NCI-H1436 treated with DMSO at 0.1 percent for 48 hours (cell line): ENCODE results near the gene POLR1A.

Experiments used
- DNase-seq: peaks from one replicate; lab custom pipeline; 2025; lab: John Stamatoyannopoulos, UW

Gene POLR1A

DNA sequence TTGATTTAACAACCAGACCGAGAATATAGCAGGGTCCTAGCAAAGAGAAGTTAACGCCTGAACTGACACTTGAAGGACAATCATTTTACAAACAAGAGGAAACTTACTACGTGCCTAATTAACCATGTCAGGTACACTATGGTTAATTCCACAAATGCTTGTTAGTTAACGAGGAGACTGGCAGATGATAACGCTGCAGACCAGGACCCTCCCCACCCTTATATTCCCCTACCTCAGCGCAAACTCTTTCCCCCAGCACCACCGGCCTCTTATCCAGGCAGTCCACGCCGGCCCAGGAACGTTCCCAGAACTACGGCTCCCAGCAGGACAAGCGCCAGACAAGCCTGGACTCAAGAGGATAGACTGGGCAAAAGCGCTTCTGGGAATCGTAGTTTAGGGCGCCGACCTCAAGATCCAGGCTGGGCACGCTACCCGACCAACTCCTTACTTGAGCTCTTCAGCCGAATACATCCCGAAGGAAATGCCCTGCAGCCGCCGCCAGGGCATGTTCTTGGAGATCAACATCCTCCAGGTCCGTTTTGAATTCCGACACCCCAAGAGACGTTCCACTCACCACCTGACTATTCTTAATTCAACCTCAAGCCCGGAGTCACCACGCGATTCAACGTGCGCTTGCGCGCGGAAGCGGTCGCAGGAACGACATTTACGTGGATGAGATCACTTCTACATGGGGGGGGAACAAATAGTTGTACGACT, at the start of gene POLR1A:
Gene POLR1A (minus strand): TSS at position 635 of the 717 bp plus-strand sequence. CDS start 110 bp downstream, at position 525.
- DNase-seq = peak; percentile 88

DNA sequence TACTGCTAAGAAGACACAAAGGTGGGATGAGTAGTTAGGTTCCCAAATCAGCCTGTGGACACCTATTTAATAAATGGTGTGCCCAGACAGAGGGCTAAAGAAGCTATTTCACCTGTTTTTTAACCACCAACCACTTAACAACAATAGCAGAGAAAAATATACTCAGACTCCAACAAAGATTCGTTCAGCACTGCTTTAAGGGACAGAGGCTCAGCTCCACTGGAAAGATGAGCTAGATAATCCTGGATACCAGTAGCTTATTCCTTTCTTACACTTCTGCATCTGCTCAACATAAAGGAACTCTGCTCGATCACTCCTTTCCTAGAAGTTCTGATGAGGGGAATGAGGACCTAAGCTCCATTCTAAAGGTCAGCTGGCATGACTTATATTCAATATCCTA, 44.8 kb upstream of the POLR1A start:
- no peak for DNase-seq

DNA sequence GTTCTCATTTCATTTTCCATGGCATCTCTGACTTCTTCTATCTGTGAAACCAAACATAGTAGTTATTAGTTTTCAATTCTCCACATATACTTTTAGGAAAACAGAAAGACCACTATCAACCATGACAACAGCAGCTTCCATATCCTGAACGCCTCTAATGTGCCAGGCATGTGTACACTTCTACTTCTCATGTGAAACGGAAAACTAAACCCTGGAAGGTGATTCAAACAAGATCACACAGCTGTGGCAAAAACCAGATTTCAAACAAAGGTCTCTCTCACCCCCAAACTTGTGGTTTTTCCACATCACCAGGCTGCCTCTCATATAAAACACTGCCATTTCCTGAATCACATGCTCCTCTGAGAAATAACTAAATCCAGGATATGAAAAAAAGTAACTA, 42.1 kb upstream of the POLR1A start:
- DNase-seq = no peak

DNA sequence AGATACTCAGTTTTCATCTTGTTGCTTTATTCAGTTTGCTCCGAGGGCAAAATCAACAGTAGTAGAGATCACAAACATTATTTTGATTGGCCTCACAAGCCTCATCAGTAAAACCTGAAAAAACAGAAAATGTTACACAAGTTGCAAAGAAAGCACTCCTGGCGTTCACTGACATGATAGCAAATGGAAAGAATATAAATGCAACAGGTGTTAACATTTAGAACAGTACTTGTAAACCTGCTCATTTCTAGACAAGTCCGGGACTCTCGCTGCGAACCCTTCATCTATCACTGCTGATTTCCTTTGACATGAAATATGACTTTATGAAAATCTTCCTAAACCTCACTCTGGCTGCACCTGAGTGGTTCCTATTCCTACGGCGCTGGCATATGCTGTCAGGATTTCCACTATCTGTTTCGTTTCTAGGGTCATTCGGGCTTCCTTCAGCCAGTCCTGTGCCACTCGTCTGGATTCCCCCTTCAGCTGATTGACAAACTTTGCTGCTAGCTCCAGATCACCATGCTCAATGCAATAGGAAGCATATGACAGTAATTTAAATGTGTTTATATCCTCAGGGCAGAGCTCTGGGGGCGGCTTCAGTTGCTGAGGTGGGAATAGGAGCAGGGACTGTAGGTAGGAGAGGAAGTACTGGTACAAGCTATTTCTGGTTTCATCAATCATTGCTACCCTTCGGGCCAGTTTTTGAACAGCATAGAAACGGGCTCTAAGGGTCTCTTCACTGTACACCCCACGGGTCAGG, 38.4 kb upstream of the POLR1A start:
- DNase-seq = no peak

DNA sequence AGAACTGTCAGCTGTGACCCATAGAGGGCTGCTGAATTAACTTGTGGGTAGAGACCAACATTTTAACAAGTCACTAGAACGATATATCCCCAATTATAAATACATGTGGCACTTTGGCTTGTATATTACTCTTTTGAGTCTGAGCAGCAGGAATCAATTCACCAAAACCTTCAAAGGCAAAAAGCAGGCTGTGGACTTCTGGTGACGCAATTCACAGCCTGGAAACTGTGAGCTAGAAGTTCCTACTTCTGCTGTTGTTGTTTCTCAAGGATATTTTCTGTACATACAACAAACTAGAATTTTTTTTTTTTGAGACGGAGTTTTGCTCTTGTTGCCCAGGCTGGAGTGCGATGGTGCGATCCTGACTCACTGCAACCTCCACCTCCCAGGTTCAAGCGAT, 37.6 kb upstream of the POLR1A start:
- no peak for DNase-seq

DNA sequence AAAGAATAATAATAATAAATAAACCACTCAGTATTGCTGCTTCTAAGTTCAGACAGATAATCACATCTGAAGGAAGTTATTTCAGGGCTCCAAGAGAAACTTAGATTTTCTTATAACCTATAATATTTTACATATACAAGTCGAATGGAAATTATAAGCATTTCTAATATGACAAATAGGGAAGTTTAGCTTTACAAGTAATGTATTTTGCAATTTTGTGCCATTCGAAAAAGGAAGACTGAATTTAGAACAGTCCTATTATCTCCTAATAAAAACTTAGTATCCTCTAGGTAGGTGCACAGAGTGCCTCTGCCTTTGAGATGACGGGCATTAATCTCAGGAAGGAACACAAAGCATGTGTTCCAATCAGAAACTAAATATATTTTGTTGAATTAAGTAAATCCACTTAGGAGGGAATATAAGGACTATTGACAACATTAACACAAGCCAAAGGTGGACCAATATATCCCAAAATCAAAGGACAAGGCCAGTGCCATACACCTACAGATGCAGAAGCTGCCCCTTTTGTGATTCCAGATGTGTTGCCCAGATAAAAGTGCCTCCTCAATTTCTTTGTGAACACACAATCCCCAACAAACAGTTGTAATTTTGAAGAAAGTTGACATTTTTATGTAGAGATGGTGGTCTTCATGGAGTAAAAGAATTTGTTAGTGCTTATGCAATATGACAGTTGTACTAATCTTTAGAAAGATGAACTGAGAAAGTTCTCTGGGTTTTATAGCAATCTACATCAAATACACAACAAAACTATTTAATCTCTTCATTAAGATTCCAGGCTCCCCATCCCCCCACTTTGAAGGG, 37.0 kb upstream of the POLR1A start:
- DNase-seq = no peak

DNA sequence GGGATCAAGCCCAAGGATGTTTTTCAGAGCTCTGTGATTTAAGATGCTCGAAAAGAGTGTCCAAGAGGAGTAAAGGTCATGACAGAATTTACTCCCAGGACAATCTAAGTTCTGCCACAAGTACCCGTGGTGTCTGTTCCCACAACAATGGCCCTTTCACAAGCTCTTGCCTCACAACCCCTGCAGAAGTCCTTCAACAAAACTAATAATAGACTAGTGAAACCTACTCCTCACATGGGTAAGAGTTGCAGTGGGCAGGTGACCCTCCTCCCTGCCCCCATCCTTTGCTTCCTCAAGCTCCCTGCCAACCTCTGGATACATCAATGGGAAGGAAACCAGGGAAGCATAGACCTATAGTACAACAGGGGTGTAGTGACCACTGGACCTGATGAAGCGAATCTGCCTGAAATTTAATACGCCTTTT, 35.3 kb upstream of the POLR1A start:
- no peak for DNase-seq

DNA sequence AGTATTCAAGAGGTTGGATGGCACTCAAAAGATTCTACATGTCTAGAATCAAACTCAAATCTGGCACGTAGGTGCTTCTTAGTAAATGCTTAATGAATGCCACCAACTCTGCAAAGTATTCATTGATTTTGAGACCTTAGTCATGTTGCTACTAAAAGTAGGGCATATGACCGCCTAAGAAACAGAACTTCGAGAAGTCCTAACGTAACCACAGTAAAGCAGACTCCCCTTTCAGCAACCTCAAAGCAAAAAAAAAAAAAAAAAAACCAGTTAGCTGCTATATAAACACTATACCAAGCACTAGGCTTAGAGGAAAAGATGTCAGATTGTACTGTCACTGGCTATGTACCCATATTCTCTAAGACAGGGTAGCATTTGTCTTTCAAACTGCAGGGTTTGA, 34.3 kb upstream of the POLR1A start:
- DNase-seq = no peak

DNA sequence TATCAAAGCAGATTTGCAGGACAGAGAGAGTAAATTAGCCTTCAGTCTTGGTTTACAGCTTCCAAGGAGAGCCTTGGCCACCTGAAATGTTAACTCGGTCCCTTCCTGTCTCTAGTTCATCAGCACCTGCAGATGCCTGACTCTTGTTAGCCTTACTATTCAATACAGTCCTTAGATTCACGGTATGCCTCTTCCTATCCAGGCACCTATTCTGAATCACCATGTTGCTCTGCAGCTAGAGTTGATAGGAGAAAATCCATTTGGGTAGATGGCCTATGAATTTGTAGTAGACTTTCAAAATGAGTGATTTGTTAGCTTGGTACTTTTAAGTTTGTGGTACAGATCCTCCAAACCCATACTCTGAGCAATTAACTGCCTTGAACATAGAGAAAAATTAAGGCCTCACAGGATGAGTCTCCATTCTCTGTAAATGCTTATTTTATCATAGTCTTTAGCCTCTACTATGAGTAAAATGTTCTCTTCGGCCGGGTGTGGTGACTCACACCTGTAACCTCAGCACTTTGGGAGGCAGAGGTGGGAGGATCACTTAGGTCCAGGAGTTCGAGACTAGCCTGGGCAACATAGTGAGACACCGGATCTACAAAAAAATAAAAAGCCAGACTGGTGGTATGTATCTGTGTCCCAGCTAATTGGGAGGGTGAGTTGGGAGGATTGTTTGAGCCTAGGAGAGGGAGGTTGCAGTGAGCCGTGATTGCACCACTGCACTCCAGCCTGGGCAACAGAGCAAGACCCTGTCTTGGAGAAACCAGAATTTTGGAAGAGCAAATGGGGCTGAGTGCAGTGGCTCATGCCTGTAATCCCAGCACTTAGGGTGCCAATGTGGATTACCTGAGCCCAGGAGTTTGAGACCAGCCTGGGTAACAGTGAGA, 33.3 kb upstream of the POLR1A start:
- no peak for DNase-seq

DNA sequence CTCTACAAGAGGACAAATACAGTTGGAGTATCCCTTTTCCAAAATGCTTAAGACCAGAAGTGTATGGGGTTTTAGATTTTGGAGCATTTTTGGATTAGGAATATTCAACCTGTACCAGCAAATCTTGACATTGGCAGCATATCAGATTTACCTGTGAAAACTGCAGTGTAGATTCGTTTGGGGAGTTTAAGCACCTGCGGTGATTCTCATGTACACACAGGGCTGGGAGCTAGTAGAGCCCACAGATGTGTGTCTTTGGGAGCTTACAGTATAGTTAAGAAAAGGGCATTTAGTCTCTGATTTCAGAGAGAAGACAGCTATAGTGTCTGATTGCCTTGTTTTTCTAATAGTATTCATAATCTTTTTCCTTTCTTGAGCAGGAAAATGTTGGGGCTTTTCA, 30.5 kb upstream of the POLR1A start:
- no peak for DNase-seq

DNA sequence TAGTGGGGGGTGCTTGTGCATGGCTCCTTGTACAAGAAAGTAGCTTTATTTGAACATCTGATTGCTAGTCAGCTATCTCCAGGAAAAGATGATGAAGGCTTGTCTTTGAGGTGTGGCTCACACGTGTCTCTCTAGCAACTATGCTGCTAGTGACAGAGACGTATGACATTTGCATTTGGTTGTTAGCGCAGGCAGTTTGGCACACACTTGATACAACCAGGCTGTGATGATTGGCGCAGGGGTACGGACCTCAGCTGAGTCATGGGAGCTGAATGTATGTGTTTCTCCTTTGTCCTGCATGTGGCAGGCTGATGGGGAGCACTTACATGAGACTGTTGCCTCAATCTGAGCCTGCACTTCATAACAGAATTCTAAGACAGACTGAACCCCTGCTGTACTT, 30.0 kb upstream of the POLR1A start:
- DNase-seq = no peak

DNA sequence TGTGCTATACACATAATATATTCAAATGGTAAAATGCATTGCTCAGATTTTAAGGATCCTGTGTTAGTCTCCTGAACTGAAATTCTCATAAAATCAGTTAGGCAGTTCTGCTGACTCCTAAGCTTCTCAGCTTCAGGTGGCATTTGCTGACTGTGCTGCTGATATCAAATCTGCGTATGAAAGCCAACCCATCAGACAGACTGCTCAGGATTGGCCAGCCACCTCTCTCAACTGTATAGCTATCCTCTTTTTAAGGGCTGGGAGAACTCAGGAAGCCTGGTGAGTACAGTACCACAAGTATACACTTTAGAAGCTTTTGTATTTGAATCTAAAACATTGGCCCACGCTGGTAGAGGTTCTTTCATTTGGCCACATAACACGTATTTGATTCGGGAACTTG, 29.0 kb upstream of the POLR1A start:
- no peak for DNase-seq

DNA sequence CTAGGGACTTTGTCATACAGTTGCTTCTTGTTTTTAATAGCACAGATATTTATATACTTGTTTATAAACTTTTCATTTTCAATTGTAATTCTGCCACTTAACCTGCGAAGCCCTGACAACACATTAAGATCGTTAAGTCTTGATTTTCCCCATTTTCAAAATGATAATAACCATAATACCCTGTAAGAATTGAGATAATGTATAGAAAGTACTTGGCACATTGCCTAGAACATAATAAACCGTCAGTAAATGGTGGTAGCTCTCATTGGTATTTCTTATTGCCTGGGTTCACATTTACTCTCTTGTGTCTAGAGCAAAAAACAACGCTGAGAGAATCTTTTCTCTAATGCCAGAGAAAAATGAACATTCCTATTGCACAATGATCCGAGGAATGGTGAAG, 19.0 kb upstream of the POLR1A start:
- peak; percentile 2 for DNase-seq

DNA sequence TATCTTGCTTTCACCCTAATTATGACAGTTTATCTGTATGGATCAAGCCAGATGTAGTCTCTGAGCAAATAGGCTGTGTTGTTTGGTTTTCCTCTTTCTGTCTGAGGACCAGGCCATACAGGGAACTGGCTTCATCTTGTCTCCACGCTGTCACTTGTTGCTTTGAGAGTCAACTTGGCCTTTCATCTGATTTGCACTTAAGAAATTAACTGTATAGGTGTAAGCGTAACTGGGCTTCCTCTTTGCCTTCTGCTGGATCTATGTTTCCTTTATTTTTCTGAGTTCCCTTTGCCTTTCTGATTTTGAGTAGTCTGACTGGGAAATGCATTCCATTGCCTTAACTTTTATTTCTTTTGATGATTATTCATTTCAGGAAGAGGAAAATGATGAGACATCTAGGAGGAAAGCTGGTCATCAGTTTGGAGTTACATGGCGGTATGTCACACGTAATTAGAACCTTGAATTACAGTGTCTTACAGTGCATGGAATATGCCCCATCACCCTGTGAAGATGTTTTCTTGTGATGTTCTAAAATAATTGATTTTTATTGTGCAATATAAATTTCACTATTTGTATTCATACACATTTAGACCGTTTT, 17.7 kb upstream of the POLR1A start:
- no peak for DNase-seq

DNA sequence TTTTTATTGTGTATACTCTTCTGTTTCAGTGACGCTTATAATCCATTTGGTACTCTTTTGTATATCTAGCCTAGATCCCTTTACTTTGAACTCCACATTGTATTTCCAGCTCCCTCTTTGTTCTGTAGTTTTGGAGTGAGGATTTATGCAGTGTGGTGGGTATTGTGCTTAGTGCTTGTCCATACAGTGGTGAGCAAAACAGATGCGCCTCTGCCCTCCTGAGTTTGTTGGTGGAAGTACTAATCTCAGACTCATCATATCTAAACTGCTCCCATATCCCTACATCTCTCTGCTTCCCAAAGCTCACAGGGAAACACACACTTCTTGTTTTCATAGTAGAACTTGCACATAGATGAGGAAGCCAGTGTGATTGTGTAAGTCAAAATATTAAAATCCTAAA, 12.4 kb upstream of the POLR1A start:
- no peak for DNase-seq

DNA sequence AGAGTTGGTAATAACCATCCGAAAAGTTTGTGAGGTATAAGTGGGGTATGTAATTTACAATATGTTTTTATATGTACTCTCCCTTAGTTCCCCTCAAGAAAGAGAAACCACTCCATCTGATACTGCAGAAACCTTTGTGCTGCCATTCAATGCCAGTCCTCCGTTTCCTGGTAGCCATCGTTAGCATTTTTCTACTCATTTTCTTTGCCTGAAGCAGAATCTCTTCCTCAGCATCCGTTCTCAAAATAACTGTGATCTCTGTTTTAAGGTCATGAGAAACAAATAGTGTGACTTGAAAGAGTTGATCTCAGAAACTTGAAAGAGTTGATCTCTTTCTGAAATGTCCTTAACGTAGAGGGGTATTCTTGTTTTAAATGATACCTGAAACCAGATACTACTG, 1.3 kb upstream of the POLR1A start:
- DNase-seq = no peak

DNA sequence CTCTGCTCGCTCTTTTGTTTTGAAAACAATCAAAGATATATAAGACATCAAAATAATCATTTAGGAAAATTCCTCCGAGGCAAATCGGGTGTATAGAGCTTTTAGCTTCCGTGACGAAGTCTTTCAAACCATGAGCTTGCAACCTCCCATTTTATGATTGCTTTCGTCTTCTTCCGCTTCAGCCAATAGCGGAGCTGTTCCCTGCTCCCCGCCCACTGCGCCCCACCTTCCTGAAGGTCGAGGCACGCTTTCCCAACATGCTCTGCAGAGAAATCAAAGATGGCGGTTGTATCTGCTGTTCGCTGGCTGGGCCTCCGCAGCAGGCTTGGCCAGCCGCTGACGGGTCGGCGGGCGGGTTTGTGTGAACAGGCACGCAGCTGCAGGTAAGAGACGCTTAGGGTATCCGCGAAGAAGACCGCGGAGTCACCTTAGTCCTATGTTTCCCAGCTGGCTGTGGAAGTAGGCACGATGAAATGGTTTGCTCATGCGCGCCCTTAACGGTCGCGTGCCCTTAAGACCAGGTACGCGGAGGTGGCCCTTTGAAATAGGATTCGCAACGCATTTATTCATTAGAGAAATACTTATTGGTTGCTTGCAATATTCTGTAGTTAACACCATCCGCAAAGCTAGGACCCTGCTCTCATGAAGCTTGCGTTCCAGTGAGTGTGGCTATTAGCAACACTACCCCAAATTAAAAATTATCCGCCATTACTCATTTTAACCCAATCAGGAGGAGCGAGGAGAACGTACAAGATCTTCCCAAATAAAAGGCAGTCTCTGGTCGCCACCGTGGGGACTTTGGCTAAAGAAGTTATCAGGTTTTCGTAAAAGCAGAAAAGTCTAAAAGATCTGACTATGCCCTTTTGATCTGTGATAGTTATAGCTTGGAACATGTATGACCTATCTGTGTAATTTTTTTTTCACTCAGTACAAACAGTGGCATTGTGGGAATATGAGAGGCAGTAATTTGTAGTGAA, 571 bp upstream of the POLR1A start, which contains the start of gene PTCD3:
Gene PTCD3 (plus strand): TSS at position 267 of the 977 bp plus-strand sequence. CDS start 13 bp downstream, at position 280.
- peak; percentile 88 for DNase-seq

DNA sequence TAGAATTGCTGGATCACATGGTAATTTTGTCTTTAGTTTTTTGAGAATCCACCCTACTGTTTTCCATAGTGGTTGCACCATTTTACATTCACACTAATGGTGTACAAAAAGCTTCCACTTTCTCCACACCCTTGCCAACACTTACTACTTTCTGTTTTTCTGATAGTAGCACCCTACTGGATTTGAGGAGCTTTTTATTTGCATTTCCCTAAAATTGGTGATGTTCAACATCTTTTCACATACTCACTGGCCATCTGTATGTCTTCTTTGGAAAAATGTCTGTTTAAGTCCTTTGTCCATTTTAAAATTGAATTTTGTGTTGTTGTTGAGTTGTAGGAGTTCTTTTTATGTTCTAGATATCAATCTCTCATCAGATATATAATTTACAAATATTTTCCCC, 3.5 kb downstream of the POLR1A start:
- DNase-seq = no peak

DNA sequence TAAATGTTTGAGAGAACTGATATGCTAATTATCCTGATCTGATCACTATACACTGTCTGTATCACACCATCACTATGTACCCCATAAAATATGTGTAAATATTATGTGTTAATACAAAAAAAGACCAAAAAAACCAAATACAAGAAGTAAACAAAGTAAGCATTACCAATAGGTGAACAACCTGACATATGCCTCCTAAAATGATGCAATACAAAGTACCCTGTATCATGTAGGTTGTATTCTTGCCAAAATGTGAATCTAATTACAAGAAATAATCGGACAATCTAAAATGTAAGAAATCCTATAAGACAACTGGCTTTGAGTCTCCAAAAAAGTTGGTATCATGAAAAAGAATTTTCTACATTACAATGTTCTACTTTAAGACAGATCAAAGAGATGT, 7.8 kb downstream of the POLR1A start:
- DNase-seq = no peak
